SU-DHL-6 (cell line): Measurements from ENCODE around the gene RAB1B.

Experiments used
- H2AFZ ChIP-seq: fragments of 200-600 bp; sonication (generic); 2 replicates; pipeline ENCODE4 v1.6.1; 2014; ENCODE audit warnings: low read depth, mild to moderate bottlenecking, moderate library complexity, mixed read lengths, antibody characterized with exemption, low read length; ENCODE audit not compliant: severe bottlenecking
- H3F3A ChIP-seq: fragments of 200-600 bp; shearing (Covaris generic); 2 replicates; pipeline ENCODE4 v1.6.0; 2016; ENCODE audit warnings: antibody characterized with exemption, mild to moderate bottlenecking; ENCODE audit not compliant: insufficient read depth
- H3K27ac ChIP-seq: fragments of 200-600 bp; sonication (generic); 2 replicates; pipeline ENCODE4 v1.5.1; 2016; ENCODE audit warnings: low read depth, mild to moderate bottlenecking, low read length, moderate library complexity, mixed read lengths
- H3K27me3 ChIP-seq: fragments of 200-600 bp; sonication (generic), shearing (Covaris generic); 2 replicates; pipeline ENCODE4 v1.6.0; 2014; ENCODE audit warnings: mild to moderate bottlenecking, low read length
- H3K36me3 ChIP-seq: fragments of 200-600 bp; sonication (generic); 2 replicates; pipeline ENCODE4 v1.6.1; 2014; ENCODE audit warnings: mild to moderate bottlenecking, low read length, mixed read lengths
- H3K4me2 ChIP-seq: fragments of 300-600, 200-600 bp; shearing (Covaris generic), sonication (generic); 2 replicates; pipeline ENCODE4 v1.6.0; 2014; ENCODE audit warnings: low read length, low read depth, mild to moderate bottlenecking; ENCODE audit not compliant: poor library complexity, severe bottlenecking
- H3K4me3 ChIP-seq: fragments of 200-600 bp; sonication (generic); 2 replicates; pipeline ENCODE4 v1.5.1; 2014; ENCODE audit warnings: antibody characterized with exemption, low read length, mild to moderate bottlenecking, mixed read lengths; ENCODE audit not compliant: insufficient read depth, poor library complexity, severe bottlenecking
- H3K79me2 ChIP-seq: fragments of 200-600 bp; sonication (generic); 2 replicates; pipeline ENCODE4 v1.6.1; 2014; ENCODE audit warnings: mild to moderate bottlenecking, low read length, moderate library complexity; ENCODE audit not compliant: insufficient read depth
- H3K9ac ChIP-seq: fragments of 200-600 bp; sonication (generic); 2 replicates; pipeline ENCODE4 v1.7.0; 2014; ENCODE audit warnings: mild to moderate bottlenecking, low read length
- H3K9me2 ChIP-seq: fragments of 200-600 bp; sonication (generic); replicated peaks from 2 replicates; pipeline ENCODE4 v1.6.1; 2014; ENCODE audit warnings: low read length; ENCODE audit not compliant: insufficient read depth
- H3K9me3 ChIP-seq: fragments of 200-600 bp; sonication (generic); 2 replicates; pipeline ENCODE4 v1.6.1; 2014; ENCODE audit warnings: low read length, mixed read lengths; ENCODE audit not compliant: insufficient read depth
- H4K20me1 ChIP-seq: fragments of 200-600 bp; sonication (generic); 2 replicates; pipeline ENCODE4 v1.6.1; 2014; ENCODE audit warnings: low read depth, mild to moderate bottlenecking, antibody characterized with exemption, low read length, moderate library complexity, mixed read lengths
- CTCF ChIP-seq: fragments of 200-600 bp; sonication (generic); IDR thresholded peaks from one replicate; pipeline ENCODE4 v1.5.1; 2017; ENCODE audit warnings: antibody characterized with exemption, mild to moderate bottlenecking, low read length, moderate library complexity; ENCODE audit not compliant: insufficient read depth, poor library complexity, severe bottlenecking
- EZH2phosphoT487 ChIP-seq: fragments of 200-600 bp; sonication (generic), shearing (Covaris generic); conservative IDR thresholded peaks from 2 replicates; pipeline ENCODE4 v1.6.1; 2018; ENCODE audit warnings: mild to moderate bottlenecking, antibody characterized with exemption, low read length, moderate library complexity, mixed read lengths

Gene RAB1B

GRCh38 chr11:66264914-66265313 is 3.5 kb upstream of the RAB1B start:
- no peak overlapping the region for H3K9ac ChIP-seq
- H3F3A ChIP-seq = peaks cover 6% of the 10 kb centered on the region
- no peak overlapping the region for H3K4me2 ChIP-seq
- H3K27me3 ChIP-seq = no peaks in the 10 kb centered on the region
- no peak overlapping the region for H3K27ac ChIP-seq
- TF ChIP-seq EZH2phosphoT487 = no peak
- peak; percentile 68 for TF ChIP-seq CTCF
- H3K36me3 ChIP-seq = no peaks in the 10 kb centered on the region
- no peaks in the 10 kb centered on the region for H3K9me3 ChIP-seq
- H3K4me3 ChIP-seq = no peak overlapping the region
- H4K20me1 ChIP-seq = no peaks in the 10 kb centered on the region
- H2AFZ ChIP-seq = no peak overlapping the region
- H3K9me2 ChIP-seq = no peaks in the 10 kb centered on the region
- peaks cover 13% of the 10 kb centered on the region for H3K79me2 ChIP-seq

GRCh38 chr11:66265531-66266377 is 2.7 kb upstream of the RAB1B start:
- no peak overlapping the region for H3K4me2 ChIP-seq

GRCh38 chr11:66266378-66267038 is 1.9 kb upstream of the RAB1B start:
- Histone ChIP-seq H3K9me2 (no peaks in the 10 kb centered on the region), H3K27ac (no peak overlapping the region), H3K79me2 (peaks cover 24% of the 10 kb centered on the region), H2AFZ (no peak overlapping the region), H3K36me3 (no peaks in the 10 kb centered on the region), H3K4me3 (no peak overlapping the region), H3F3A (peaks cover 6% of the 10 kb centered on the region), H4K20me1 (no peaks in the 10 kb centered on the region), H3K4me2 (no peak overlapping the region), H3K27me3 (no peaks in the 10 kb centered on the region), H3K9ac (peak overlapping the region; percentile 92; the same call in 1 of the 2 replicates), H3K9me3 (no peaks in the 10 kb centered on the region)
- TF ChIP-seq CTCF = no peak
- no peak for TF ChIP-seq EZH2phosphoT487

More at GRCh38 chr11:66265531-66266377, 2.7 kb upstream of the RAB1B start:
- peaks cover 22% of the 10 kb centered on the region for H3K79me2 ChIP-seq
- H3K36me3 ChIP-seq = no peaks in the 10 kb centered on the region
- no peaks in the 10 kb centered on the region for H3K27me3 ChIP-seq
- TF ChIP-seq CTCF (no peak), EZH2phosphoT487 (no peak)
- no peak overlapping the region for H3K4me3 ChIP-seq
- H3K9me3 ChIP-seq = no peaks in the 10 kb centered on the region
- H2AFZ ChIP-seq = no peak overlapping the region
- H3K9me2 ChIP-seq = no peaks in the 10 kb centered on the region
- H3K9ac ChIP-seq = no peak overlapping the region
- no peaks in the 10 kb centered on the region for H4K20me1 ChIP-seq
- H3F3A ChIP-seq = peaks cover 6% of the 10 kb centered on the region
- no peak overlapping the region for H3K27ac ChIP-seq
